ENCODE results near the gene DAAM2.

Gene DAAM2

GRCh38 chr6:39934131-39934757, 142.1 kb downstream of the DAAM2 start, which contains the start of gene MOCS1:
Gene MOCS1 (minus strand): TSS chr6:39934462. CDS start chr6:39934417, 45 bp downstream.
- no peak for FAIRE-seq

- FAIRE-seq = no peak
These were observed 143.1 kb downstream of the DAAM2 start for GRCh38 chr6:39935241-39935640.

- no peak for FAIRE-seq
These were observed 144.7 kb downstream of the DAAM2 start for GRCh38 chr6:39936857-39937256.

GRCh38 chr6:39937686-39938333, 145.6 kb downstream of the DAAM2 start:
- no peak for FAIRE-seq

- FAIRE-seq = no peak
These were observed 146.8 kb downstream of the DAAM2 start for GRCh38 chr6:39938773-39939654.

- FAIRE-seq = no peak
These were observed 149.0 kb downstream of the DAAM2 start for GRCh38 chr6:39941138-39941537.

- FAIRE-seq = no peak
These were observed 149.6 kb downstream of the DAAM2 start for GRCh38 chr6:39941820-39942219.

GRCh38 chr6:39942903-39943580, 150.9 kb downstream of the DAAM2 start:
- FAIRE-seq = no peak

GRCh38 chr6:39945626-39946025, 153.4 kb downstream of the DAAM2 start:
- no peak for FAIRE-seq

- FAIRE-seq = no peak
These were observed 155.5 kb downstream of the DAAM2 start for GRCh38 chr6:39947611-39948068.

GRCh38 chr6:39948199-39948791, 156.1 kb downstream of the DAAM2 start:
- no peak for FAIRE-seq

- no peak for FAIRE-seq
These were observed 158.0 kb downstream of the DAAM2 start for GRCh38 chr6:39950125-39950720.

- no peak for FAIRE-seq
These were observed 159.0 kb downstream of the DAAM2 start for GRCh38 chr6:39951191-39951590.

- no peak for FAIRE-seq
These were observed 159.5 kb downstream of the DAAM2 start for GRCh38 chr6:39951716-39952115.

GRCh38 chr6:39952167-39952566, 160.0 kb downstream of the DAAM2 start:
- FAIRE-seq = no peak

GRCh38 chr6:39953076-39953618, 161.0 kb downstream of the DAAM2 start:
- no peak for FAIRE-seq

Measured in colon (tissue), 2 donors.